ENCODE data around the gene KLHDC4.

DNA sequence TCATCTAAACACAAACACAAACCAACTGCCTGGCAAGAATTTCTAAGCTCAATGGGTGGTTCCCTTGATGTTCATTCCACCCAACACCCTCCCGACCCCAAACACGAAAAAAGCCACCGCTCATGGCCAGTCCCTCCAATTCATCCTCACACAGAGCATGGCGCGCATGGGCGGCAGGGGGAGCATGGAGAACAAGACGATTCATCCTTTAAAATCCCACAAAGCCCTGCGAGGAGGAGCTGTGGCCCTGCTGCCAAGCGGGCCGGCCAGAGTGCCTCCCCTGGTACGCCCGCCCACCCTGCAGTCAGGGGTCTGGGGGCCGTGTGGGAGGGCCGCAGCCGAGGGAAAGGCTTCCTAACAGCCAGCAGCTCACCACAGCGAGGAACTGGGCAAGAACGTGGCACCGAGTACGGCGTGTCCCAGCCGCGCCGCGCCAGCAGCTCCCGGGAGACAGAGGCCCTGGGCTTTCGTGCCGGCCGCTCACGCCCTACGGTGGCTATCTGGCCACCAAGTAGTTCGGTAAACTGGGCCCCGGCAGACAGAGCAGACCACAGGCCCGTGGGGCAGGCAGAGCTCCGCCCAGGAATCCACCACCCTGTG is 60.9 kb downstream of the KLHDC4 start:
- TF ChIP-seq, protein P1, sequence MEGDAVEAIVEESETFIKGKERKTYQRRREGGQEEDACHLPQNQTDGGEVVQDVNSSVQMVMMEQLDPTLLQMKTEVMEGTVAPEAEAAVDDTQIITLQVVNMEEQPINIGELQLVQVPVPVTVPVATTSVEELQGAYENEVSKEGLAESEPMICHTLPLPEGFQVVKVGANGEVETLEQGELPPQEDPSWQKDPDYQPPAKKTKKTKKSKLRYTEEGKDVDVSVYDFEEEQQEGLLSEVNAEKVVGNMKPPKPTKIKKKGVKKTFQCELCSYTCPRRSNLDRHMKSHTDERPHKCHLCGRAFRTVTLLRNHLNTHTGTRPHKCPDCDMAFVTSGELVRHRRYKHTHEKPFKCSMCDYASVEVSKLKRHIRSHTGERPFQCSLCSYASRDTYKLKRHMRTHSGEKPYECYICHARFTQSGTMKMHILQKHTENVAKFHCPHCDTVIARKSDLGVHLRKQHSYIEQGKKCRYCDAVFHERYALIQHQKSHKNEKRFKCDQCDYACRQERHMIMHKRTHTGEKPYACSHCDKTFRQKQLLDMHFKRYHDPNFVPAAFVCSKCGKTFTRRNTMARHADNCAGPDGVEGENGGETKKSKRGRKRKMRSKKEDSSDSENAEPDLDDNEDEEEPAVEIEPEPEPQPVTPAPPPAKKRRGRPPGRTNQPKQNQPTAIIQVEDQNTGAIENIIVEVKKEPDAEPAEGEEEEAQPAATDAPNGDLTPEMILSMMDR (IDR thresholded peaks at IDR 0.05) = no peak
- TF ChIP-seq POLR2AphosphoS5 (IDR thresholded peaks at IDR 0.05; ENCODE audit: low read depth, low read length) = no peak
- no peak for TF ChIP-seq REST (IDR thresholded peaks at IDR 0.05; ENCODE audit: insufficient read depth in 1 of 2, low read depth in 2 of 2, low read length in 1 of 2)
